ENCODE results near the gene TBCC. TPM values are rescaled to one million over a fixed set of nuclear protein-coding genes. Genes with fewer than 3 reads are reported as not detected.

The TBCC gene
- total RNA-seq, 1 donor from 2014 or later: 40.1 TPM

DNA sequence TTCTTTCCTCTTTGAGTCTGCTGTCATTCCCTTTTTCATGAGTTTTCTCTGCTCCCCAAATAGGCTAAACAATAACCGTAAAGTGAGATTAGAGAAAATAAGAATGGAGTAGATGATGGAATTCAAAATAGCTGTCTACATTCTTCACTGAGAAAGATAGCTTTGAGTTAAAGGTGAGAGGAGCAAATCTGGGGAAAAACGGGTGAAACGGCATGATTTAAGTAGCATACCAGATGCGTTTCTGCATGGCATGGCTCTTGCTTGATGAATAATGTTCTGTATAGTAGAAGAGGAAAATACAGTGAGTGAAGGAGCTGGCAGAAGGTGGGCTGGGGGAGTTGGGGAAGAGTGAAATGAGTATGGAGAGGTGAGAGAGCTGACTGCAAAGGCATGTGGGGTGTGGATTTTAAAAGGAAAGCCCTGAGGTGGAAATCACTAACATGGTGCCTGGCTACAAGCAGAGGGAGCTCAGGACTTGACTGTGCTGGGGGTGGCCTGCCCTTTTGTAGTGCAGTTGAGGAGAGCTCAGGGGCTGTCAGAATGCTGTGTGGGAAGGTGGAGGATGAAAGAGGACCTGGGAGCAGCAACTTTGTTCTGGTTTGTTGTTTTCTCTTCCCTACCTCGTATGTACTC, 44.8 kb upstream of the TBCC start:
- peak; percentile 56 for DNase-seq (ENCODE audit: low spot score)

GRCh38 chr6:42788671-42789070, 42.8 kb upstream of the TBCC start:
- no peak overlapping the region for H3K4me3 ChIP-seq
- H2AFZ ChIP-seq (replicated peaks): no peak overlapping the region
- Mint-ChIP-seq H3K27me3 (ENCODE audit: insufficient read depth, low read depth) (no peaks in the 10 kb centered on the region), H3K4me3 (no peak overlapping the region), H3K27ac (no peak overlapping the region), H3K36me3 (peaks cover 11% of the 10 kb centered on the region), H3K9me3 (no peaks in the 10 kb centered on the region), H3K4me1 (peaks cover 35% of the 10 kb centered on the region)
- H3K36me3 ChIP-seq: no peaks in the 10 kb centered on the region
- H3K4me2 ChIP-seq: no peak overlapping the region
- H3K9ac ChIP-seq: no peak overlapping the region
- peaks cover 65% of the 10 kb centered on the region for H3K79me2 ChIP-seq (ENCODE audit: low read depth)
- no peaks in the 10 kb centered on the region for H3K9me3 ChIP-seq (ENCODE audit: low read depth)
- H3K27me3 ChIP-seq: no peaks in the 10 kb centered on the region
- H3F3A ChIP-seq (ENCODE audit: low read depth): peaks cover 72% of the 10 kb centered on the region
- peak overlapping the region; percentile 3 for H3K27ac ChIP-seq
- H4K20me1 ChIP-seq (ENCODE audit: low read depth): peaks cover 68% of the 10 kb centered on the region
- peaks cover 40% of the 10 kb centered on the region for H3K4me1 ChIP-seq
- DNase-seq (ENCODE audit: low spot score): no peak
- TF ChIP-seq, protein P1, sequence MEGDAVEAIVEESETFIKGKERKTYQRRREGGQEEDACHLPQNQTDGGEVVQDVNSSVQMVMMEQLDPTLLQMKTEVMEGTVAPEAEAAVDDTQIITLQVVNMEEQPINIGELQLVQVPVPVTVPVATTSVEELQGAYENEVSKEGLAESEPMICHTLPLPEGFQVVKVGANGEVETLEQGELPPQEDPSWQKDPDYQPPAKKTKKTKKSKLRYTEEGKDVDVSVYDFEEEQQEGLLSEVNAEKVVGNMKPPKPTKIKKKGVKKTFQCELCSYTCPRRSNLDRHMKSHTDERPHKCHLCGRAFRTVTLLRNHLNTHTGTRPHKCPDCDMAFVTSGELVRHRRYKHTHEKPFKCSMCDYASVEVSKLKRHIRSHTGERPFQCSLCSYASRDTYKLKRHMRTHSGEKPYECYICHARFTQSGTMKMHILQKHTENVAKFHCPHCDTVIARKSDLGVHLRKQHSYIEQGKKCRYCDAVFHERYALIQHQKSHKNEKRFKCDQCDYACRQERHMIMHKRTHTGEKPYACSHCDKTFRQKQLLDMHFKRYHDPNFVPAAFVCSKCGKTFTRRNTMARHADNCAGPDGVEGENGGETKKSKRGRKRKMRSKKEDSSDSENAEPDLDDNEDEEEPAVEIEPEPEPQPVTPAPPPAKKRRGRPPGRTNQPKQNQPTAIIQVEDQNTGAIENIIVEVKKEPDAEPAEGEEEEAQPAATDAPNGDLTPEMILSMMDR (IDR thresholded peaks at IDR 0.05): no peak
- TF ChIP-seq EZH2 (IDR thresholded peaks at IDR 0.05) (no peak), EZH2phosphoT487 (IDR thresholded peaks at IDR 0.05) (no peak)

More for the DNA sequence above, 44.8 kb upstream of the TBCC start:
- Mint-ChIP-seq H3K27me3 (ENCODE audit: insufficient read depth, low read depth) (peaks cover 2% of the 10 kb centered on the region), H3K9me3 (no peaks in the 10 kb centered on the region), H3K27ac (no peak overlapping the region), H3K4me1 (peaks cover 21% of the 10 kb centered on the region), H3K4me3 (peak overlapping the region; percentile 4), H3K36me3 (no peaks in the 10 kb centered on the region)
- Histone ChIP-seq H3K4me3 (no peak overlapping the region), H3F3A (ENCODE audit: low read depth) (peaks cover 60% of the 10 kb centered on the region), H3K9ac (no peak overlapping the region), H3K36me3 (no peaks in the 10 kb centered on the region), H2AFZ (replicated peaks) (no peak overlapping the region), H3K4me1 (peaks cover 26% of the 10 kb centered on the region), H3K79me2 (ENCODE audit: low read depth) (peaks cover 45% of the 10 kb centered on the region), H4K20me1 (ENCODE audit: low read depth) (peaks cover 59% of the 10 kb centered on the region), H3K4me2 (peak overlapping the region; percentile 43), H3K27me3 (no peaks in the 10 kb centered on the region), H3K9me3 (ENCODE audit: low read depth) (no peaks in the 10 kb centered on the region), H3K27ac (peak overlapping the region; percentile 82)
- TF ChIP-seq, protein P1 (IDR thresholded peaks at IDR 0.05): no peak
- TF ChIP-seq EZH2phosphoT487 (IDR thresholded peaks at IDR 0.05) (no peak), EZH2 (IDR thresholded peaks at IDR 0.05) (no peak)

GRCh38 chr6:42787063-42787472, 41.2 kb upstream of the TBCC start:
- Histone ChIP-seq H3K9ac (no peak overlapping the region), H3K4me1 (peaks cover 40% of the 10 kb centered on the region), H2AFZ (replicated peaks) (no peak overlapping the region), H3F3A (ENCODE audit: low read depth) (peaks cover 77% of the 10 kb centered on the region), H3K4me3 (peak overlapping the region; percentile 90), H3K4me2 (peak overlapping the region; percentile 91), H4K20me1 (ENCODE audit: low read depth) (peaks cover 68% of the 10 kb centered on the region), H3K27ac (no peak overlapping the region), H3K9me3 (ENCODE audit: low read depth) (no peaks in the 10 kb centered on the region), H3K27me3 (no peaks in the 10 kb centered on the region), H3K79me2 (ENCODE audit: low read depth) (peaks cover 81% of the 10 kb centered on the region), H3K36me3 (no peaks in the 10 kb centered on the region)
- H3K36me3 Mint-ChIP-seq: peaks cover 11% of the 10 kb centered on the region
- H3K27ac Mint-ChIP-seq: no peak overlapping the region
- DNase-seq (ENCODE audit: low spot score): no peak
- H3K27me3 Mint-ChIP-seq (ENCODE audit: insufficient read depth, low read depth): peaks cover under 1% of the 10 kb centered on the region
- H3K9me3 Mint-ChIP-seq: no peaks in the 10 kb centered on the region
- H3K4me3 Mint-ChIP-seq: no peak overlapping the region
- H3K4me1 Mint-ChIP-seq: peaks cover 35% of the 10 kb centered on the region
- TF ChIP-seq, protein P1 (IDR thresholded peaks at IDR 0.05): no peak
- no peak for TF ChIP-seq EZH2phosphoT487 (IDR thresholded peaks at IDR 0.05)
- TF ChIP-seq EZH2 (IDR thresholded peaks at IDR 0.05): no peak
